ENCODE data around the gene IL13.

The IL13 gene

DNA sequence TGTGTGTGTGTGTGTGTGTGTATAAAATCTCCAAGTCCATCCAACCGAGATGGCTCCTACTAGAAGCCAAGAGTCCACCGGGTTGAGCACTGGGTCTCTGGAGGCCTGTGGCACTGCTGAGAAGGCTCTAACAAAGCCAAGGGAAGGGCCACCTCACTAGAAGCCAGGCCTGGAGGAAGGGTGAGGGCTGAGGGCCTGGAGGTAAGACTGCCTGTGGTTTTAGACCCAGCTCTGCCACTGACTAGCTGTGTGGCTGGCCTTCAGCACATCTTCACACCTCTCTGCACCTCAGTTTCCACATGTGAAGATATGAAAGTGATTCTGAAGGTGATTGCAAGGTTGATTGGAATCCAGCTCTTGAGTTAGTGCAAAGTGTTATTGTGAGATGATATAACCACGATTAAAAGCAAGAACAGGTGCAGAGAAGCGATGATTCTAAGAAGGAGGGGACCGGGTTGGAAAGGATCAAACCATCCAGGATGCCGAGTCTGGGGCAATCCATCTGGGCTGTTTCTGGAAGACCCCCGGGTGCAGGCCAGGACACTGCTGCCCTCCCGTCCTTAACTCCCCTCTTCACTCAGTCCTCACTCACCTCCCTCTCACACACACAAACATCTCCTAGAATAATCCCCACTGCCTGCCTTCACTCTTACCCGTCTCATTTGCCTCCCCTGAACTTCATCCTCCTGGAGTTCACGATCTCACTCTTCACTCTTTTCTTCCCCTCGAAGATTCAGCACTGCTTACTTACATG, 18.1 kb downstream of the IL13 start:
- no peak overlapping the region for H3K4me3 ChIP-seq (ENCODE audit: control insufficient read depth, low read depth, low read length)
- no peak for TF ChIP-seq CTCF (IDR thresholded peaks at IDR 0.05; ENCODE audit: control insufficient read depth, insufficient read depth, low read depth, low read length, missing control alignments)
- no peak for DNase-seq (ENCODE audit: low read depth)

DNA sequence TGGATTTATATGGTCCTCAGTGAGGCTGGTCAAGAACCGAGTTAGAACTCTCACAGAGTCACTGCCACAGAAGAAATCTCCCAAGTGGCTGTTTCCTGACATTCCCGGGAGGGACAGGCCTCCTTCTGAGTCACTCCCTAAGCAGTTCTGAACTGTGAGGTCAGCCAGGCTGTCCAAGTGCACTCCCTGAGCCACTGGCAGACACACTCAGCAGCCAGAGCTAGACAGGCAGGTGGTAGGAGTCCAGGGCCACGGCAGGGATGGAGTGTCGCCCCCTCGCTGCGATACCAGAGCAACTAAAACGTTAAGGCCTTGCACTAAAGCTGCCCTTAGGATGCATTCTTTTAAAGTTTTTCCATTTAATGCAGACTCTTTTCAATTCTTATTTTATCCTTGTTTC, 19.2 kb downstream of the IL13 start:
- DNase-seq (ENCODE audit: low read depth) = peak; percentile 53
- peak; percentile 70 for TF ChIP-seq CTCF (IDR thresholded peaks at IDR 0.05; ENCODE audit: control insufficient read depth, insufficient read depth, low read depth, low read length, missing control alignments)
- no peak overlapping the region for H3K4me3 ChIP-seq (ENCODE audit: control insufficient read depth, low read depth, low read length)

DNA sequence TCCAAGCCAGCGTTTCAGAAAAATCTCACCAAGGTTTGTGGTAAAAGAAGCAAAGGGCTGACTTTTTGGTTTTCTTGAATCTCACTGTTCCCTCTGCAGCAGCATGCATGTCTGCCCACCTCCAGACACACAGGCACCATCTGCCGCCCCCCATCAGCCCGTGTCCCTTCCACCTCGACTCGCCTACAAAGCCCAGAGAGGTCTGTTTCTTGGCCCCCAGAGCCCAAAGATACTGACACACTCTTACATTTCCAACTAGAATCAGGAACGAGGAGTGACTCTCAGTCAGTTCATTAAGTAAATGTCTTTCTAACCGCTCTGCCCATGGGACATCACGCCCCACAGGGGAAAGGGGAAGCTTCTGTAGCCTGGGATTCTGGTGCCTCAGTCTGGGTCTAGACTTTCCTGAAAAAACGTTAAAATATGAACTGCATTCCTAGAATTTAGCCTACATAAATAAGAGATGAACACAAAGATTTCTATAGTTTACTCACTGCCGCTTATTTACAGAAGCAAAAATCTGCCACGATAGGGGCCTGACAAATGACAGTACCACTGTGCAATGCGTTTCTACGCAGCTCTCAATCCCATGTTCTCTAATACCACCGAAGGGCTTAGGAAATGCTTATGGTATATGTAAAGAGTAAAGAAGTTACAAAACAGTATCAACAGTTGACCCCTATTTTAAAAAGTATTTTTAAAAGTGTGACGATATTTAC, 19.9 kb downstream of the IL13 start:
- DNase-seq (ENCODE audit: low read depth) = no peak
- H3K4me3 ChIP-seq (ENCODE audit: control insufficient read depth, low read depth, low read length) = no peak overlapping the region
- TF ChIP-seq CTCF (IDR thresholded peaks at IDR 0.05; ENCODE audit: control insufficient read depth, insufficient read depth, low read depth, low read length, missing control alignments) = no peak

- no peak for TF ChIP-seq CTCF (IDR thresholded peaks at IDR 0.05; ENCODE audit: control insufficient read depth, insufficient read depth, low read depth, low read length, missing control alignments)
- no peak for DNase-seq (ENCODE audit: low read depth)
- no peak overlapping the region for H3K4me3 ChIP-seq (ENCODE audit: control insufficient read depth, low read depth, low read length)
Measured at GRCh38 chr5:132678735-132679134, 20.8 kb downstream of the IL13 start.

DNA sequence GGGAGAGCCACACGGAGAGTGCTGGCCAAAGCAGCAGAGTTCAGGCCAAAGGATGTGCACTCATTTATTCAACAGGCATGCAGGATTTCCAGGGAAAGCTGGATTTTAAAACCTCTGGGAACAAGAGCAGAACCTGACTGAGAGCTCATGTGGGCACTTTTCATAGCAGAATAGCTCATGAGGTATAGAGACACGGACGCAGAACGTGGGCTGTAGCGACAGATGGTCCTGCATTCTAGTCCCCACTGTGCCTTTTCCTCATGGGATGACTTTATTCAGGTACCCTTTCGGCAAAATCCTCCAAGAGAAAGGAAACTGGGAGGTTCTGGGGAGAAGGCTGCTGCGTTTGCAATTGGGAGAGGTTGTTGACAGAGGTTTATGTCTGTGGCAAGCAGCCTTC, 21.2 kb downstream of the IL13 start:
- no peak overlapping the region for H3K4me3 ChIP-seq (ENCODE audit: control insufficient read depth, low read depth, low read length)
- no peak for TF ChIP-seq CTCF (IDR thresholded peaks at IDR 0.05; ENCODE audit: control insufficient read depth, insufficient read depth, low read depth, low read length, missing control alignments)
- DNase-seq (ENCODE audit: low read depth) = no peak

- H3K4me3 ChIP-seq (ENCODE audit: control insufficient read depth, low read depth, low read length) = no peak overlapping the region
- TF ChIP-seq CTCF (IDR thresholded peaks at IDR 0.05; ENCODE audit: control insufficient read depth, insufficient read depth, low read depth, low read length, missing control alignments) = no peak
- no peak for DNase-seq (ENCODE audit: low read depth)
Measured at GRCh38 chr5:132679717-132680380, 21.9 kb downstream of the IL13 start.

All from AG09309 (cell line).